NCI-H2107 (cell line): ENCODE measurements around the gene ALKBH7.
"Not testable (repeated sequence)": the region's sequence is repeated elsewhere in the genome, so short reads cannot be mapped to it uniquely, and the experiment has no call there.

Experiments used
- DNase-seq: peaks from one replicate; lab custom pipeline; 2025; lab: John Stamatoyannopoulos, UW

Gene ALKBH7

GRCh38 chr19:6372594-6373095 is at the start of gene ALKBH7:
TSS of gene ALKBH7 (plus strand) at chr19:6372794. CDS start at chr19:6372821, 27 bp downstream.
- peak; percentile 96 for DNase-seq

GRCh38 chr19:6324757-6325156 is 47.8 kb upstream of the ALKBH7 start:
- DNase-seq, result no peak

GRCh38 chr19:6325614-6326013 is 47.0 kb upstream of the ALKBH7 start:
- no peak for DNase-seq

GRCh38 chr19:6326815-6327214 is 45.8 kb upstream of the ALKBH7 start:
- no peak for DNase-seq

GRCh38 chr19:6333439-6333838 is 39.2 kb upstream of the ALKBH7 start, which contains the start of gene ACER1:
TSS of gene ACER1 (minus strand) at chr19:6333612. CDS start at chr19:6333551, 61 bp downstream.
- DNase-seq, result no peak

- no peak for DNase-seq
Measured at GRCh38 chr19:6334490-6335285, 37.9 kb upstream of the ALKBH7 start.

GRCh38 chr19:6340493-6341201 is 31.9 kb upstream of the ALKBH7 start:
- no peak for DNase-seq

GRCh38 chr19:6343462-6343861 is 29.1 kb upstream of the ALKBH7 start:
- DNase-seq, result no peak

GRCh38 chr19:6349271-6349670 is 23.3 kb upstream of the ALKBH7 start:
- not testable (repeated sequence) for DNase-seq

- DNase-seq, result no peak
Measured at GRCh38 chr19:6350688-6351087, 21.9 kb upstream of the ALKBH7 start.

- DNase-seq, result no peak
Measured at GRCh38 chr19:6352381-6353165, 20.0 kb upstream of the ALKBH7 start.

GRCh38 chr19:6354098-6354674 is 18.4 kb upstream of the ALKBH7 start:
- DNase-seq, result no peak

GRCh38 chr19:6355321-6356040 is 17.1 kb upstream of the ALKBH7 start:
- DNase-seq, result not testable (repeated sequence)

- DNase-seq, result no peak
Measured at GRCh38 chr19:6357174-6357573, 15.4 kb upstream of the ALKBH7 start.

- no peak for DNase-seq
Measured at GRCh38 chr19:6358003-6358402, 14.6 kb upstream of the ALKBH7 start.

- DNase-seq, result no peak
Measured at GRCh38 chr19:6359568-6360341, 12.8 kb upstream of the ALKBH7 start.

- not testable (repeated sequence) for DNase-seq
Measured at GRCh38 chr19:6360445-6360844, 12.1 kb upstream of the ALKBH7 start.

GRCh38 chr19:6360857-6361216 is 11.8 kb upstream of the ALKBH7 start:
- not testable (repeated sequence) for DNase-seq

- no peak for DNase-seq
Measured at GRCh38 chr19:6362027-6362350, 10.6 kb upstream of the ALKBH7 start.

- DNase-seq, result no peak
Measured at GRCh38 chr19:6362351-6362801, 10.2 kb upstream of the ALKBH7 start.

- DNase-seq, result no peak
Measured at GRCh38 chr19:6364353-6364752, 8.2 kb upstream of the ALKBH7 start.
